Duodenal mucosa (tissue), 2 donors: ENCODE measurements around the gene ULBP2.

Experiments used
- H3K27ac ChIP-seq: one replicate; pipeline ENCODE4 v1.7.0; 2013; ENCODE audit warnings: low read depth, low read length
- H3K27me3 ChIP-seq, 2 donors: one replicate each; pipeline ENCODE4 v1.7.0; 2013; ENCODE audit warnings: low read length in 2 of 2, control low read depth in 1 of 2; ENCODE audit not compliant: insufficient read depth in 2 of 2, control insufficient read depth in 1 of 2
- H3K36me3 ChIP-seq, 2 donors: one replicate each; pipeline ENCODE4 v1.7.0; 2013; ENCODE audit warnings: low read length in 2 of 2, control low read depth in 1 of 2; ENCODE audit not compliant: insufficient read depth in 2 of 2, control insufficient read depth in 1 of 2
- H3K4me1 ChIP-seq, 2 donors: one replicate each; pipeline ENCODE4 v1.7.0; 2013; ENCODE audit warnings: low read length in 2 of 2, control low read depth in 1 of 2; ENCODE audit not compliant: insufficient read depth in 2 of 2, control insufficient read depth in 1 of 2
- H3K4me3 ChIP-seq, 2 donors: one replicate each; pipeline ENCODE4 v1.7.0; 2013; ENCODE audit warnings: low read length in 2 of 2, low read depth in 1 of 2
- H3K9ac ChIP-seq, 2 donors: one replicate each; pipeline ENCODE4 v1.7.0; 2013; ENCODE audit warnings: low read length in 2 of 2, low read depth in 1 of 2
- H3K9me3 ChIP-seq, 2 donors: one replicate each; pipeline ENCODE4 v1.7.0; 2013; ENCODE audit warnings: low read length in 2 of 2, control low read depth in 1 of 2; ENCODE audit not compliant: control insufficient read depth in 1 of 2

ULBP2 gene

DNA sequence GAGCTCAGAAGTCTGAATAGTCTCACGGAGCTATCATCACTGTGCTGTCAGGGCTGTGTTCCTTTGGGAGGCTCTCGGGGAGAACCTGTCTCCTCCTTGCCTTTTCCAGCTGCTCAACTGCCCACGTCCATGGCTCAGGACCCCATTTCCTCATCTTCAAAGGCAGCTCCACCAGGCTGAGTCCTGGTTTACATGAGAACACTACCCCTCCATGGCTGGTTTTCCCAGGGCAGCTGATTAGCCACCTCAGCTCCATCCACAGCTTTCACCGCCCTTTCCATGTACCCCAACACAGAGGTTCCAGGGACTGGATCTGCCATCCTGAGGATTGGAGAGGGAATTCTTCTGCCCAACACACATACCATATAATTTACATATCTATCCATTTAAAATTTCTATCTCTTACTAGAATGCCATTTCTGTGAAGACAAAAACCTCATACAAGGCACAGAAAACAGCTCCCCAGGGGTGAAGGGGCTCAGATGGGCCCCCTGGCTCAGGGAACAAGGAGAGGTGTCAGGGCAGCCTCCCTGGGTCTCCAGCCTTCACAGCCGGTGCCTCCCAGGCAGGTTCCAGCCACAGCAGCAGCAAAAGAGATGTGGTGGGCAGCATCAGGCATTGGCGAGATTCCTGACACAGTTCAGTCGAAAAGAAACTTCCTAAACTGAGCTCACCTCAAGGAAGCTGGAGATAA lies 41.7 kb upstream of the ULBP2 start:
- no peaks in the 10 kb centered on the region for H3K36me3 ChIP-seq
- H3K27me3 ChIP-seq, result no peaks in the 10 kb centered on the region
- no peak overlapping the region for H3K9ac ChIP-seq
- peaks cover 26 to 28% of the 10 kb centered on the region in 2 donors for H3K4me1 ChIP-seq
- H3K4me3 ChIP-seq, result no peak overlapping the region
- H3K9me3 ChIP-seq, result no peaks in the 10 kb centered on the region
- no peak overlapping the region for H3K27ac ChIP-seq

DNA sequence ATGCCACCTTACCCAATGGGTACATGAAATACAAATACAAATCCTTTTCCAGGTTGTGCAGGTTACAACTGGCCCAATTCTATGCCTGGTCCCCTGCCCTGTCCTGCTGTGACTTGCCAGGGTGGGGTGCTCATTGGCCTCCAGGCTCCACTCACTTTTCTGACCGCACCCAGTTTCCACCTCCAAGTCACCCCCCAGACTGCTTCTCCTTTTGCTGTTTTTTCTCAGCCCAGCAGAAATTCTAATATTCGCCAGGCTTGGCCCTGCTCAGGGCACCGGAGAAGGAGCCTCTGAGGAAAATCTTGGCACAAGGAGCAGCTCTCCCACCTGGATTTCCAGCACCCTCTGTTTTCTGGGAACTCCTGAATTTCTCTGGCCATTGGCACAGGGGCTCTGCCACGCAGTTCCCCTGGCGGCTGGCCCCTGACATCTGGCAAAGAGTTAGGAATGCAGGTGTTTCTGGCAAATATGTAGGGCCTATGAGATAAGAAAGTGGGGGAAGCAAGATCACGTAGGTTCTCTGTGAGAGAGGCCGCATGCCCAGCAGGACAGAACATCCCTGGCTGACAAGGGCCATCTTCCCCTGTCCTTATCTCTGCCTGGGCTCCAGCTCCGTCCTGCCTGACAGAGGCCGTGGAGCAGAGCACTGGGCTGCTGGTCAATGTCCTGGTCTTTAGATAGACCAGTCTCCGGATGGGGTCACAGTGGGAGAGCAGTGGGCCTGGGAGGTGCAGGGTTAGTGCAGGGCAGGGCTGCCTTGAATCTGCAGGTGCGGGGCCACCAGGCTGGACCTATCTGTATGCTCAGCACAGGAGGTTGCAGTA lies 41.0 kb upstream of the ULBP2 start:
- H3K9ac ChIP-seq, result no peak overlapping the region
- H3K4me1 ChIP-seq, result peaks cover 20 to 21% of the 10 kb centered on the region in 2 donors
- H3K27ac ChIP-seq, result no peak overlapping the region
- no peaks in the 10 kb centered on the region for H3K36me3 ChIP-seq
- no peak overlapping the region for H3K4me3 ChIP-seq
- no peaks in the 10 kb centered on the region for H3K9me3 ChIP-seq
- H3K27me3 ChIP-seq, result no peaks in the 10 kb centered on the region

DNA sequence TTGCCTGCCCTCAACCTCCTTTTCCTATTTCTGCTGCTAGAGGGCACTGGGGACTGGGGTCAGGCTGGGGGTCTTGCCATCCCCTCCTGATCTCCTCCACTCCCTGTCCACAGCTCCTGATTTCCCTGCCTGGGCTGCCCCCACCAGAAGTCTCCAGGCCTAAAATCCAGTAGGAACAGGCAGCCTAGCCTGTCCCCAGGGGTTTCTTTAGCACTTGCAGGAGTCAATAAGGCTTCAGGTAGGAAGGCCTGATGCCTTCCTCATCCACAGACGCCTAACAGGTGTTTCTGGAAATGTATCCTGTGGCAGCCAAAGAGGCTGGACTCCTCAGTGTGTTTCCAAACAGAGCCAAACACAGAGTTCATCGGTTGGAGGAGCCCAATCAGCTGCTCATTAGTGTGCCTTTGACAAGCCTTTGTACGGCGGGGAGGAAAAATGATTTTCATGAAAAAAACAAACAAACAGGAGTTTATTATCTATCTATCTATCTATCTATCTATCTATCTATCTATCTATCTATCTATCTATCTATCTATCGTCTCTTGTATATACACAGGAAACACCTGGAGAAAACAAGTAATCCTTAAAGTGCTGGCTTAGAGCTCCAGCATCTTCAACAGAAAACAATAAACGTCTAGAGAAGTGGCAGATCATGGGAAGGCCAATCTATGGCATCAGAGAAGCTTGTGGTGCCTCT lies 40.2 kb upstream of the ULBP2 start:
- Histone ChIP-seq H3K4me3 (no peak overlapping the region), H3K9me3 (no peaks in the 10 kb centered on the region), H3K9ac (no peak overlapping the region), H3K27me3 (no peaks in the 10 kb centered on the region), H3K36me3 (no peaks in the 10 kb centered on the region), H3K27ac (no peak overlapping the region), H3K4me1 (peaks cover 13% of the 10 kb centered on the region in 2 donors)

- H3K9ac ChIP-seq, result no peak overlapping the region
- H3K4me3 ChIP-seq, result no peak overlapping the region
- no peaks in the 10 kb centered on the region for H3K4me1 ChIP-seq
- no peaks in the 10 kb centered on the region for H3K27me3 ChIP-seq
- H3K36me3 ChIP-seq, result no peaks in the 10 kb centered on the region
- H3K27ac ChIP-seq, result no peak overlapping the region
- peaks cover 6 to 13% of the 10 kb centered on the region in 2 donors for H3K9me3 ChIP-seq
Observed at GRCh38 chr6:149903938-149904611, 37.7 kb upstream of the ULBP2 start.

GRCh38 chr6:149904661-149905370 lies 37.0 kb upstream of the ULBP2 start:
- Histone ChIP-seq H3K9me3 (peaks cover 7 to 14% of the 10 kb centered on the region in 2 donors), H3K4me1 (no peaks in the 10 kb centered on the region), H3K27ac (no peak overlapping the region), H3K27me3 (no peaks in the 10 kb centered on the region), H3K36me3 (no peaks in the 10 kb centered on the region), H3K4me3 (no peak overlapping the region), H3K9ac (no peak overlapping the region)

DNA sequence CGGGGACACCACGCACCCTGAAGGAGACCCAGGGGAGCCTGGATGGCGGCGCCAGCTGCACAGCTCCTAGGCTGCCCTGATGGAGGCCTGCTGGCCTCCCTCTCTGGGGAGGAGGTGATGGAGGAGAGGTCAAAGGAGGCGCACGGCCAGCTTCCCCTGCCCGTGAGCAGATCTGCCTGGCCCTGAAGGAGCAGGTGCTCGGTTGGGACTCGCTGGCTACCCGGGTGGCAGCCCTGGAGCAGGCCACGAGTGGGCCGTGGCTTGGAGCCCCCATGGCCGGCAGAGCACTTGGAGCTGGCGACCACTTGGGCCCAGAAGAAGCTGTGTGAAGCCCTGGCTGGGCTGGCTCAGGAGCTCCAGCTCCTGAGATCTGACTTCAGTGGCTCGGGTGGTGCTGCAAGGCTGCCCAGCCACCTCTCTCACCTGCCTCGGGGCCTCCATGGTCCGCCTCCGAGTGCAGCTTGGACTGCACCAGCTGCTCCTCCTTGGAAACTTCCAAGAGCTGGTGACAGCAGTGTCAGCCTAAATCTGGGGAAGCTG lies 36.4 kb upstream of the ULBP2 start:
- Histone ChIP-seq H3K36me3 (no peaks in the 10 kb centered on the region), H3K9me3 (peaks cover 7 to 14% of the 10 kb centered on the region in 2 donors), H3K9ac (no peak overlapping the region), H3K27me3 (no peaks in the 10 kb centered on the region), H3K4me1 (no peaks in the 10 kb centered on the region), H3K4me3 (no peak overlapping the region), H3K27ac (no peak overlapping the region)

DNA sequence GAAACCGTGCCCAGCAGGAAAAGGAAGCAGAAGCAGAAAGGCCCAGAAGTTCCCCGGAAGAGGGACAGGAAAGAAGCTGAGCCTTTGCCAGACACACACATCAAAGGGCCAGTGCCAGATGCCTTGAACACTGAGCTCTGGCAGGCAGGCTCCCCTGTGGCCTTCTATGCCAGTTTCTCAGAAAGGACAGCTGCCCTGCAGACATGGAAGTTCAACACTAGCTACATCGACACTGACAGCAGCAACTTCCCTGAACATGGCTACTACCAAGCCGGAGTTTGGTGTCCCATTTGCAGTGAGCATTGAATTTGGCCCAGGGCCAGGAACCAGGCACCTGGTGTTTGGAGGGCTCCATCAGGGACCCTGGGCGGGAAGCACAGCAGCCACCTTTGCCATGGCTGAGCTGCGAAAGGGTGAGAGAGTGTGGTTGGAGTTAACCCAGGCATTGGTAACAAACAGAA lies 35.9 kb upstream of the ULBP2 start:
- H3K9ac ChIP-seq, result no peak overlapping the region
- no peak overlapping the region for H3K4me3 ChIP-seq
- no peak overlapping the region for H3K27ac ChIP-seq
- H3K27me3 ChIP-seq, result no peaks in the 10 kb centered on the region
- H3K4me1 ChIP-seq, result no peaks in the 10 kb centered on the region
- peaks cover 7 to 14% of the 10 kb centered on the region in 2 donors for H3K9me3 ChIP-seq
- no peaks in the 10 kb centered on the region for H3K36me3 ChIP-seq

- no peaks in the 10 kb centered on the region for H3K36me3 ChIP-seq
- no peak overlapping the region for H3K27ac ChIP-seq
- no peaks in the 10 kb centered on the region for H3K27me3 ChIP-seq
- no peaks in the 10 kb centered on the region for H3K4me1 ChIP-seq
- H3K9me3 ChIP-seq, result peaks cover 7 to 14% of the 10 kb centered on the region in 2 donors
- H3K9ac ChIP-seq, result no peak overlapping the region
- H3K4me3 ChIP-seq, result no peak overlapping the region
Observed at GRCh38 chr6:149906405-149906804, 35.4 kb upstream of the ULBP2 start.

DNA sequence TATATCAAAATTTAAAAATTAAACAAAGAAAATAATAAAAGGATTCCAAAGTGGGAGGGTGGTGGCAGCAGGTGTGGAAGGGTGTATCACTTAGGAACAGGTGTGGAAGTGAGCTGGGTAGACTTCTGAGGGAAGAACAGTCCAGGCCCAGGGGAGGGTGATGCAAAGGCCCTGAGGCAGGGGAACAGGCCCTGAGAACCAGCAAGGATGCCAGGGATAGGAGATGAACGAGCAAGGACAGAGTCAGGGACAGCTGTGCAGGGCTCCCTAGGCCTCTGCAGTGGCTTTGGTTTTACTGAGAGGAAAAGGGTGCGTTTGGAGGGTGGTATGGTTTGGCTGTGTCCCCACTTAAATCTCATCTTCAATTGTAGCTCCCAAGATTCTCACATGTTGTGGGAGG lies 34.5 kb upstream of the ULBP2 start:
- H3K27me3 ChIP-seq, result no peaks in the 10 kb centered on the region
- H3K9me3 ChIP-seq, result peaks cover 7 to 14% of the 10 kb centered on the region in 2 donors
- no peaks in the 10 kb centered on the region for H3K36me3 ChIP-seq
- H3K9ac ChIP-seq, result no peak overlapping the region
- H3K4me3 ChIP-seq, result no peak overlapping the region
- H3K27ac ChIP-seq, result no peak overlapping the region
- no peaks in the 10 kb centered on the region for H3K4me1 ChIP-seq
